Stimulated activated CD4-positive, alpha-beta T cell treated with anti-CD3 and anti-CD28 coated beads, Interleukin-1b, Interleukin-23, amount 100 ng/mL, for 1 hour (primary cell): ENCODE results near the gene COL4A2.

Source experiments
- DNase-seq, 2 donors: peaks; one replicate each; pipeline ENCODE4 v3.0.0-alpha.2; 2020; ENCODE audit warnings: low read depth in 2 of 2

Gene COL4A2

DNA sequence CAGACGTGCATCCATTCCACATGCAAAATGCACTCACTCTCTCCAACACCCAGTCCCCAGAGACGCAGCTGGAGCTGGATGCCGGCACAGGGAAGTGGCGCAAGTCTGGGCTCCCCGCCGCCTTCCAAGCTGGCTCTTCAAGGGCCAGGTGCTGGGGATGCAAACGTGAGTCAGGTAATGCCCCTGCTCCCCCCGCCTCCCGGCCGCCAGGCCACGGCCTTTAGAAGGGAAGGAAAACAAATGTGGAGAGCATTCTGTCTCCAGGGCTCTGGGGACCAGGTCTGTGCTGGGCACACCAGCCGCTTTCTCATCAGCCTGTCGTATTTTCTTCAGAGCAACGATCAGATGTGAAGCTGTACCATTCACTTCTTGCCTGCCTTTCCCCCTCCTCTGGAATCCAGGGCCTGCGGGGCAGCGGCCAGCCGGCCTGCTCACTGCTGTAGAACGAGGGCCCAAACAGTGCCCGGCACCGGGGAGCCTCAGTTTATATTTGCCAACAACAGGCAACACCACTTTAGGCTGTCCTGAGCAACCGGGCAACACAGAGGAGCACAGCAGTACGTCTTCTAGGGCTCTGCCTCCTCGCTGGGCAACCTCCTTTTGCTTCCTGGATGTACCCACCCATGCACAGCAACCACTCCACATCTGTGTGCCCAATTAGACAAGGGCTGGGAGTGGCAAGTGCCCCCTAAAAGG is 250.7 kb downstream of the COL4A2 start:
- no peak for DNase-seq

DNA sequence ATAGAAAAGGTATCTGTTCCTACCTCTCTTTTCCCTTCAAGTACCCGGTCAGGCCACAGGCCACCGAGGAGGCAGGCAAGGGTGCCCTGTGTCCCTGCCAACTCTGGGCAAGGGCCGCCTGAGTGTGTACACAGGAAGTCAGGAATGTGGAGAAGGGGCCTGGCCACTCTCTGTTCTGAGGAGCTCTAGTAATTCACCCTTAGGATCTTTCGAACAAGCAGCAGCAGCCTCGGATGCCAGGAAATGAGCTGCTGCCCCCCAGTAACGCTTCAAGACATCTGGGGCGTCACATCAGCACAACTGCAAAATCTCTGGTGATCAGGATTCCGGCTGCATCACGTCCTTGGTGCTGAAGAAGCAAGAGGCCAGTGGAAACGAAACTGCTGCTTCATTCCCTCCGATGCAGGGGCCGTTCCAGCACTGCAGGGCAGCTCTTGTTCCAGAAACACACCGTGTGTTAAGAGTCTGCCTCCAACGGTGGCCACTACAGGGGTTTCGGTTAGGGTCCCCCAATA is 252.4 kb downstream of the COL4A2 start:
- no peak for DNase-seq

DNA sequence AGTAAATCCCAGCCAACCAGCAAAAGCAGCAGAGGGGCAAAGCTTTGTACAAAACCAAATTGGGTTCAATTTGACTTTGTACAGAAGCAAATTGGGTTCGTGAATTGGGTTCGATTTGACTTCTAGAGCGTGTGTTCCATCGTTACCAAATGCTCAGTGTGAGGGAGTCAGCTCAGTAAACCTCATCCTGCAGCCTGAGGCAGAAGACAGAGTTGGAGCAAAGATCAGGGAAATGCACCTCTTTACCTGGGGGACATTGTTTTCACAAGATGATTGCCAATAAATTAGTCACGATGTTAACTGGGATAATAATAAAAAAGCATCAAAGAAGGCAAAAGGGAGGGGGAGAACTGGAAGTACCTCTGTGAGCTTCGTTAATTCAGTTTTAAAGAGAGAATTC is 252.9 kb downstream of the COL4A2 start:
- DNase-seq: no peak

DNA sequence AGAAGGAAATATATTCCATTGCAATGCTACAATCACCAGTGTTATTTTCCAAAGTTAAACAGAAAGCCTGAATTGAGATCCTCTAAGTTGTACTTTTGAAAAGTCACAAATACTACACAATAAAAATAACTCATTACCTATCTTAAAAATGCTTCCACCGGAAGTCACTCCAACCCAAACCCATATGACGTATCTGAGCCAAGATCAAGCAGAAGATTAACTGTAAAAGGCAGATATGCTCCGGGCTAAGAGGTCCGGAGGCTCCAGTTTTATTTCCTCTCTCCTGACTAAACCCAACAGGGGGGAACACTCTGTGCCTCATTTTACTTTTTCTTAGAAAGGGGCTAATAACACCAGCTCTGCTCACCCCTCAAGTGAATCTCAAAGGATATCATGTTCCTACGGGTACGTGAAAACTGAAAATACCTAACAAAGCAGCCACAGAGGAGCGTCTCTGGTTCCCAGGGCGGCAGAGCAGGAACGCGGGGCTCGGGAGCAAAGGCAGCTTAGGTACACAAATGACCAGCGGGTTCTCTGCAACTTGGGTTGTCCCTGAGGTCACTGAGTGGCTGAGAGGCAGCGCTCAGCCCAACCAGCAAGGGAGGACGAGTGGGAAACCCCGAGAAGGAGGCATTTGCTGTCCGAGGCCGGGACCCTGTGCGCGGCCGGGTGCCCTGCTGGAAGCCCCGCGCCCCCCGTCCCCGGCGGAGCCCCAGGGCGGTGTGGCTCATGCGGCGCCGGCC is 253.7 kb downstream of the COL4A2 start:
- no peak for DNase-seq

DNA sequence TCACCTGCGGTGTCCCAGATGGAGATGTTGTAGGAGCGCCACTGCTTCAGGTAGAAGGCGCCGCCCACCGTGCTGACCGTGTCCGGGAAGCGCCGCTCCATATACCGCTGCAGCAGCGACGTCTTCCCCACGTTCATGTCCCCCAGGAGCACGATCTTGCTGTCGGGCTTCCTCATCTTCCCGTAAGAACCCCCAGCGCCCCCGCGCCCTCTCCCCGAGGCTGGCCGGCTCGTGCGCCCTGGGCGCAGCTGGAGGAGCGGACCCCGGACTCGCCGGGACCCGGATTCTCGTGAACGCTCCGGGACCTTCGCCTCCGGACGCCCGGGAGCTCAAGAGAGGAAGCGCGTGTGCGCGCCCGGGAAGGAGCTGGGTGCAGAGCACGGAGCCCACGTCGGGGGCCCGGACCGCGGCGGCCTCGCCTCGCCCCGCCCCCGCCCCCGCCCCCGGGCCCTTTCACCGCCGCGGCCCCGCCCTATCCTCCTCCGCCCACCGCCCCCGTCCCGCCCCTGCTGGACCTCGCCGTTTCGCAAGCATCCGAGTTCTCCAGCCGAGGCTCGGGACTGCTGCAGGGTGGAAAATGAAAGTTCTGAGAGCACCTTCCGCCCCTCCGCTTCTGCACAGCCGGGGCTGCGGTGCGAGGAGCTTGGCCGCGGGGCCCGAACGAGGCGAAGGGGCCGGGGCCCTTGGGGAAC is 254.4 kb downstream of the COL4A2 start, which contains the start of gene RAB20:
RAB20 (minus strand) TSS at position 379 of the 692 bp plus-strand sequence; CDS start at position 176, 203 bp downstream.
- peak; percentile 11 to 24 for DNase-seq

DNA sequence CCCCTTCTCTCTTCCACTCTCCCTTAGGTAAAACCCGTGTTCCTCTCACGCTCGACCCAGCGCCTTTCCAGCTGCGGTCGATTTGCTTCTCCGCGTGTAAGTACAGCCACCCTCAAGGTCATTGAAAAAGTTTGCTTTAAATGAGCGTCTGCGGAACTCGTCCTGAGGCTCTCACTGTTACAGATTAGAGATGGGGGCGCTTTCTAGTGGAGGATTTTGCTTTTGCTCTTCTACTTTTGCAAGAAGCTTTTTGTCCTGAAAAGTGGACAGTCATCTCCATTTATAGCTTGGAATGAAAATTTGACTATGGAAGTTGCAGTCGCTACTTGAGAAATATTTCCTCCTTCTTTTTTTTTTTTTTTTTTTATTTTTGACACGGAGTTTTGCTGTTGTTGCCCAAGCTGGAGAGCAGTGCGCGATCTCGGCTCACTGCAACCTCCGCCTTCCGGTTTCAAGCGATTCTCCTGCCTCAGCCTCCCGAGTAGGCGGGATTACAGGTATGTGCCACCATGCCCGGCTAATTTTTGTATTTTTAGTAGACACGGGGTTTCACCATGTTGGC is 255.0 kb downstream of the COL4A2 start:
- no peak for DNase-seq
